Neutrophil (primary cell): ENCODE results near the gene ARHGAP21.

Source experiments
- H3K27ac ChIP-seq: fragments of 200-600 bp; sonication (generic); 2 replicates; pipeline ENCODE4 v1.5.1; 2016; ENCODE audit warnings: mild to moderate bottlenecking, moderate library complexity
- H3K27me3 ChIP-seq: fragments of 200-600 bp; sonication (generic); 2 replicates; pipeline ENCODE4 v1.6.0; 2016; ENCODE audit warnings: mild to moderate bottlenecking
- H3K36me3 ChIP-seq: fragments of 200-600 bp; sonication (generic); 2 replicates; pipeline ENCODE4 v1.5.1; 2017
- H3K4me1 ChIP-seq, 2 experiments: fragments of 200-600 bp in 1 of 2; sonication (generic) in 1 of 2; 1 replicate in 1 of 2; 2 replicates in 1 of 2; pipeline versions ENCODE4 v1.5.1 to v1.6.1; 2013 to 2016; ENCODE audit warnings: low read depth in 1 of 2, low read length in 1 of 2, mild to moderate bottlenecking in 1 of 2, moderate library complexity in 1 of 2; ENCODE audit not compliant: control insufficient read depth in 1 of 2, insufficient read depth in 1 of 2
- H3K4me3 ChIP-seq, 2 experiments: fragments of 200-600 bp in 1 of 2; sonication (generic) in 1 of 2; 1 replicate in 1 of 2; 2 replicates in 1 of 2; pipeline ENCODE4 v1.5.1; 2013 to 2016; ENCODE audit warnings: low read depth in 1 of 2, low read length in 1 of 2, mild to moderate bottlenecking in 1 of 2, moderate library complexity in 1 of 2
- H3K9me3 ChIP-seq: fragments of 200-600 bp; sonication (generic); 2 replicates; pipeline ENCODE4 v1.5.1; 2016
- CTCF ChIP-seq: fragments of 200-600 bp; sonication (generic); IDR thresholded peaks from 2 replicates; pipeline ENCODE4 v1.5.1; 2016; ENCODE audit warnings: antibody characterized with exemption

ARHGAP21 gene

GRCh38 chr10:24652381-24652957, 71.2 kb downstream of the ARHGAP21 start:
- Histone ChIP-seq H3K4me1 (no peaks in the 10 kb centered on the region), H3K27ac (no peak overlapping the region), H3K27me3 (no peaks in the 10 kb centered on the region), H3K4me3 (no peak overlapping the region), H3K36me3 (no peaks in the 10 kb centered on the region), H3K9me3 (no peaks in the 10 kb centered on the region)
- TF ChIP-seq CTCF: no peak

DNA sequence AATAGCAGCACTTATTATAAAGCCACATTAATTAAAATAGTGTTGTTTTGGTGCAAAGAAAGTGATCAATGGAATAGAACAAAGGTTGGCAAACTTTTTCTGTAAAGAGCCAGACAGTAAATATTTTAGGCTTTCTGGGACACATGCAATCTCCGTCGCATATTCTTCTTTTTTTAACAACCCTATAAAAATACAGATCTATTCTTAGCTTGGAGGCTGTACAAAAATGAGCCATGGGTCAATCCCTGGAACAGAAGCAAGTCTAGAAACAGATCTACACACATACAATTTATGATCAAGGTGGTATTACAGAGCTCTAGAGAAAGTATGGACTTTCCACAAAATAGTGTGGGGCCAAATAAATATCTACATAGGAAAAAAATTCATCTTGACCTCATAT, 71.8 kb downstream of the ARHGAP21 start:
- H3K36me3 ChIP-seq: no peaks in the 10 kb centered on the region
- no peaks in the 10 kb centered on the region for H3K27me3 ChIP-seq
- no peaks in the 10 kb centered on the region for H3K4me1 ChIP-seq
- no peak overlapping the region for H3K4me3 ChIP-seq
- H3K9me3 ChIP-seq: no peaks in the 10 kb centered on the region
- H3K27ac ChIP-seq: no peak overlapping the region
- TF ChIP-seq CTCF: no peak

GRCh38 chr10:24650669-24651391, 72.9 kb downstream of the ARHGAP21 start:
- no peak overlapping the region for H3K27ac ChIP-seq
- TF ChIP-seq CTCF: no peak
- no peaks in the 10 kb centered on the region for H3K9me3 ChIP-seq
- no peaks in the 10 kb centered on the region for H3K36me3 ChIP-seq
- H3K27me3 ChIP-seq: no peaks in the 10 kb centered on the region
- H3K4me1 ChIP-seq: no peaks in the 10 kb centered on the region
- no peak overlapping the region for H3K4me3 ChIP-seq

- Histone ChIP-seq H3K27me3 (no peaks in the 10 kb centered on the region), H3K9me3 (no peaks in the 10 kb centered on the region), H3K4me1 (no peaks in the 10 kb centered on the region), H3K4me3 (no peak overlapping the region), H3K27ac (no peak overlapping the region), H3K36me3 (no peaks in the 10 kb centered on the region)
- no peak for TF ChIP-seq CTCF
These were observed 77.9 kb downstream of the ARHGAP21 start for GRCh38 chr10:24645784-24646183.

DNA sequence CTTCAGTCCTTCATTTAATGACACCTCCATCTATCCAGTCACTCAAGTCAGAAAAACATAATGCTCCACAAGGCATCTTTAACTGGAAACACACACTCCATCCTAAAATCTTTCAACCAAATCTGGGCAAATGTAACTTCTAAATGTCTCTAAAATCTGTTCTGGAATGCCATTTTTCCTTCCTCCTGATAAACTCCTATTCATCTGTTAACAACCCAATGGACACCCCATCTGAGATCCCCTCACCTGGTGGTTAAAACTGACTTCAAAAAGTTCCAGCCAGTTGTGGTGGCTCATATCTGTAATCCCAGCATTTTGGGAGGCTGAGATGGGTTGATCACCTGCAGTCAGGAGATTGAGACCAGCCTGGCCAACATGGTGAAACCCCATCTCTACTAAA, 78.7 kb downstream of the ARHGAP21 start:
- no peaks in the 10 kb centered on the region for H3K9me3 ChIP-seq
- H3K36me3 ChIP-seq: no peaks in the 10 kb centered on the region
- no peak overlapping the region for H3K27ac ChIP-seq
- TF ChIP-seq CTCF: no peak
- H3K4me3 ChIP-seq: no peak overlapping the region
- H3K27me3 ChIP-seq: no peaks in the 10 kb centered on the region
- H3K4me1 ChIP-seq: no peaks in the 10 kb centered on the region
